ENCODE results near the gene PPP1R9A.

DNA sequence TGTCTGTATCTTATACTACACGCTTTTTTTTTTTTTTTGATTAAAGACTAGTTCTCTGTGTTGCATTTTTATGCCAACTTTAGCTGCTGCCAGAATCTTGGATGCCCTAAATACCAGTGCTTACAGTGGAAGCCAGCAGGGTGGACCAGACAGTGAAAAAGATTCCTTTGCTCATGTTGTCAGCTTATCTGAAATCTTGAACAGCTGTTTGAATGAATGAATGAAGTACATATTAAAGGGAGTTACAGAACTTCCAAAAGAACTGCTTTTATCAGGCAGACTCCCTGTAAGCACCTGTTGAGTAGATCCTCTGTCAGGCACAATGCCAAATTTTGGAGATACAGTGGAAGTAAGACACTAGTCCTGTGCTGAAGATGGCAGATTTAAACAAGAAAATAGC lies 184.9 kb downstream of the PPP1R9A start:
- TF ChIP-seq, protein P1, sequence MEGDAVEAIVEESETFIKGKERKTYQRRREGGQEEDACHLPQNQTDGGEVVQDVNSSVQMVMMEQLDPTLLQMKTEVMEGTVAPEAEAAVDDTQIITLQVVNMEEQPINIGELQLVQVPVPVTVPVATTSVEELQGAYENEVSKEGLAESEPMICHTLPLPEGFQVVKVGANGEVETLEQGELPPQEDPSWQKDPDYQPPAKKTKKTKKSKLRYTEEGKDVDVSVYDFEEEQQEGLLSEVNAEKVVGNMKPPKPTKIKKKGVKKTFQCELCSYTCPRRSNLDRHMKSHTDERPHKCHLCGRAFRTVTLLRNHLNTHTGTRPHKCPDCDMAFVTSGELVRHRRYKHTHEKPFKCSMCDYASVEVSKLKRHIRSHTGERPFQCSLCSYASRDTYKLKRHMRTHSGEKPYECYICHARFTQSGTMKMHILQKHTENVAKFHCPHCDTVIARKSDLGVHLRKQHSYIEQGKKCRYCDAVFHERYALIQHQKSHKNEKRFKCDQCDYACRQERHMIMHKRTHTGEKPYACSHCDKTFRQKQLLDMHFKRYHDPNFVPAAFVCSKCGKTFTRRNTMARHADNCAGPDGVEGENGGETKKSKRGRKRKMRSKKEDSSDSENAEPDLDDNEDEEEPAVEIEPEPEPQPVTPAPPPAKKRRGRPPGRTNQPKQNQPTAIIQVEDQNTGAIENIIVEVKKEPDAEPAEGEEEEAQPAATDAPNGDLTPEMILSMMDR (IDR thresholded peaks at IDR 0.05) = no peak
- no peak for TF ChIP-seq POLR2A (IDR thresholded peaks at IDR 0.05)

Data from gastroesophageal sphincter (tissue), 3 donors.